Left ventricle myocardium inferior (tissue), 1 donor: Measurements from ENCODE around the gene ANO7. TPM values are rescaled to one million over a fixed set of nuclear protein-coding genes. Genes with fewer than 3 reads are reported as not detected.
A peak's percentile ranks its signal among the peaks of the same experiment; 100 is the strongest.

ENCODE experiments used
- DNase-seq: peaks from one replicate; pipeline ENCODE4 v3.0.0-alpha.2; 2020
- H3K27ac ChIP-seq: fragments of 200-600 bp; replicated peaks from 2 replicates; pipeline ENCODE4 v1.8.0; 2021
- H3K27me3 ChIP-seq: fragments of 200-600 bp; 2 replicates; pipeline ENCODE4 v1.8.0; 2021; ENCODE audit warnings: low read depth
- H3K36me3 ChIP-seq: fragments of 200-600 bp; 2 replicates; pipeline ENCODE4 v1.8.0; 2021
- H3K4me1 ChIP-seq: fragments of 200-600 bp; 2 replicates; pipeline ENCODE4 v1.8.0; 2021
- H3K4me3 ChIP-seq: fragments of 200-600 bp; 2 replicates; pipeline ENCODE4 v1.8.0; 2021; ENCODE audit warnings: mild to moderate bottlenecking, moderate library complexity
- H3K9me3 ChIP-seq: fragments of 200-600 bp; replicated peaks from 2 replicates; pipeline ENCODE4 v1.8.0; 2021
- CTCF ChIP-seq: fragments of 200-600 bp; IDR thresholded peaks from 2 replicates; pipeline ENCODE4 v1.8.0; 2021; ENCODE audit warnings: antibody characterized with exemption, mild to moderate bottlenecking, borderline replicate concordance
- intact Hi-C: fragments of 100-400 bp; cut with micrococcal nuclease; formaldehyde crosslinking; loops from one replicate; pipeline ENCODE4 v1.11.0; 2022
- total RNA-seq: library from RNA; stranded (reverse); fragmentation: NEBNext Ultra II Directional; extraction: Animal tissue kit (Norgen Biotek cat#: 25700); gene quantifications from one replicate; pipeline ENCODE4 v1.2.1, GENCODE V29; 2021
- donor health status: DM: no; HTN: yes; CAD: no; lungs with severe emphysema.

ANO7 gene
- total RNA-seq, 1 donor from 2014 or later: 0.80 TPM

GRCh38 chr2:241173557-241173956 lies 14.9 kb upstream of the ANO7 start:
- H3K27ac ChIP-seq: no peak overlapping the region
- no peak for TF ChIP-seq CTCF
- no peak for DNase-seq
- no peaks in the 10 kb centered on the region for H3K27me3 ChIP-seq
- intact Hi-C loops: no loop called here
- peaks cover 26% of the 10 kb centered on the region for H3K9me3 ChIP-seq
- peaks cover 88% of the 10 kb centered on the region for H3K36me3 ChIP-seq
- H3K4me1 ChIP-seq: no peaks in the 10 kb centered on the region
- H3K4me3 ChIP-seq: no peak overlapping the region

GRCh38 chr2:241177526-241178334 lies 10.7 kb upstream of the ANO7 start:
- Histone ChIP-seq H3K9me3 (peaks cover under 1% of the 10 kb centered on the region), H3K27me3 (no peaks in the 10 kb centered on the region), H3K4me1 (no peaks in the 10 kb centered on the region), H3K4me3 (no peak overlapping the region), H3K27ac (no peak overlapping the region), H3K36me3 (peaks cover 56% of the 10 kb centered on the region)
- no peak for DNase-seq
- intact Hi-C loops: no loop called here
- TF ChIP-seq CTCF: no peak

GRCh38 chr2:241178961-241179360 lies 9.5 kb upstream of the ANO7 start:
- no peak for DNase-seq
- intact Hi-C loops: no loop called here
- Histone ChIP-seq H3K4me1 (no peaks in the 10 kb centered on the region), H3K4me3 (no peak overlapping the region), H3K27ac (no peak overlapping the region), H3K9me3 (no peaks in the 10 kb centered on the region), H3K36me3 (peaks cover 64% of the 10 kb centered on the region), H3K27me3 (no peaks in the 10 kb centered on the region)
- no peak for TF ChIP-seq CTCF

- Histone ChIP-seq H3K4me1 (no peaks in the 10 kb centered on the region), H3K4me3 (no peak overlapping the region), H3K36me3 (peaks cover 61% of the 10 kb centered on the region), H3K27me3 (no peaks in the 10 kb centered on the region), H3K9me3 (no peaks in the 10 kb centered on the region), H3K27ac (peak overlapping the region; percentile 5)
- intact Hi-C loops: no loop called here
- TF ChIP-seq CTCF: no peak
- DNase-seq: no peak
Measured at GRCh38 chr2:241179899-241180298, 8.6 kb upstream of the ANO7 start.

- DNase-seq: no peak
- Histone ChIP-seq H3K27me3 (no peaks in the 10 kb centered on the region), H3K4me1 (no peaks in the 10 kb centered on the region), H3K9me3 (no peaks in the 10 kb centered on the region), H3K4me3 (no peak overlapping the region), H3K27ac (no peak overlapping the region), H3K36me3 (peaks cover 55% of the 10 kb centered on the region)
- intact Hi-C loops: no loop called here
- TF ChIP-seq CTCF: no peak
Measured at GRCh38 chr2:241180495-241180894, 8.0 kb upstream of the ANO7 start.
